Cardiac fibroblast (primary cell): ENCODE results near the gene NOS1AP.

Experiments used
- DNase-seq, 2 donors: peaks; one replicate each; pipeline versions ENCODE4 v3.0.0 to v3.0.0-alpha.2; 2010; ENCODE audit warnings: low read depth in 2 of 2
- H3K4me3 ChIP-seq, 2 donors: replicated peaks in 1 of 2; 1 replicate in 1 of 2; 2 replicates in 1 of 2; pipeline ENCODE4 v1.5.1; 2011; ENCODE audit warnings: low read depth in 2 of 2, low read length in 2 of 2, mild to moderate bottlenecking in 2 of 2, moderate library complexity in 1 of 2
- CTCF ChIP-seq: IDR thresholded peaks from one replicate; pipeline ENCODE4 v1.5.1; 2011; ENCODE audit warnings: low read depth, mild to moderate bottlenecking, low read length, inconsistent platforms

Gene NOS1AP

GRCh38 chr1:162085991-162086390 is 16.5 kb downstream of the NOS1AP start:
- H3K4me3 ChIP-seq: no peak overlapping the region
- TF ChIP-seq CTCF: no peak
- DNase-seq: no peak

- no peak overlapping the region for H3K4me3 ChIP-seq
- peak in 1 of 2 donors; percentile 22 for DNase-seq
- TF ChIP-seq CTCF: no peak
Measured at GRCh38 chr1:162087111-162087510, 17.6 kb downstream of the NOS1AP start.

- DNase-seq: no peak
- no peak for TF ChIP-seq CTCF
- no peak overlapping the region for H3K4me3 ChIP-seq
Measured at GRCh38 chr1:162087574-162087973, 18.1 kb downstream of the NOS1AP start.

GRCh38 chr1:162088281-162088969 is 18.9 kb downstream of the NOS1AP start:
- DNase-seq: peak; percentile 8 to 61
- TF ChIP-seq CTCF: no peak

GRCh38 chr1:162089748-162090147 is 20.3 kb downstream of the NOS1AP start:
- no peak for DNase-seq
- no peak overlapping the region for H3K4me3 ChIP-seq
- no peak for TF ChIP-seq CTCF

More at GRCh38 chr1:162088281-162088969, 18.9 kb downstream of the NOS1AP start:
- H3K4me3 ChIP-seq: no peak overlapping the region

- no peak for DNase-seq
- no peak overlapping the region for H3K4me3 ChIP-seq
Measured at GRCh38 chr1:162090378-162090777, 20.9 kb downstream of the NOS1AP start.

More at GRCh38 chr1:162090378-162090777, 20.9 kb downstream of the NOS1AP start:
- TF ChIP-seq CTCF: no peak
